Measurements from ENCODE around the gene HSF2BP. TPM values are rescaled to one million over a fixed set of nuclear protein-coding genes. Genes with fewer than 3 reads are reported as not detected.

HSF2BP gene
- total and polyA plus RNA-seq, 2 of the 8 experiments (the other 6 are each of a cell fraction or from before 2014, with no cell fraction given): 0.51 to 0.93 TPM

DNA sequence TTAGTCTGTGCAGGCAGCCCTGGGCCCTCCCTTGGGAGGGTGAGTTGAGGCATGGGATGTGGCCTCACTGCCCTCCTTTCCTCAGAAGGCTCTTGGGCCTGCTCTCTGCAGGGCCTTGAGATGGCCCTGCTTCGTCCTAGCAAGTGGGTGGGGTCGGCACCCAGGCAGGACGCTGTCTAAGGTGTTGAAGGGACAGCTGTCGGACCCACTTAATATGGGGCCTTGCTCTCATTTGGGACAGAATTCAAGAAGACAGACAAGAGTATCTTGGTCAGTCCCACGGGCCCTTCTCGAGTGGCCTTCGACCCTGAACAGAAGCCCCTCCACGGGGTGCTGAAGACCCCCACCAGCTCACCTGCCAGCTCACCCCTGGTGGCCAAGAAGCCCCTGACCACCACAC, 33.7 kb upstream of the HSF2BP start:
- WGBS, 2 experiments (ENCODE audit: extremely low coverage in 1 of 2, insufficient coverage in 1 of 2, insufficient read length in 1 of 2, insufficient replicate concordance in 2 of 2, low coverage in 1 of 2, low lambda C conversion rate in 2 of 2, missing lambda C conversion rate in 1 of 2): 96% methylated on average over 8 of the region's 8 CpGs; no CpG with 5 or more reads in 1 of the 2 experiments
- no peak overlapping the region for H2BK20ac ChIP-seq (ENCODE audit: low read length)
- TF ChIP-seq GTF2F1 (IDR thresholded peaks at IDR 0.05; ENCODE audit: borderline replicate concordance, low read depth, low read length) (no peak), TCF12 (IDR thresholded peaks at IDR 0.05; ENCODE audit: low read depth, low read length) (no peak), CBX5 (IDR thresholded peaks at IDR 0.05; ENCODE audit: low read depth, low read length) (no peak), MAFK (IDR thresholded peaks at IDR 0.05; ENCODE audit: low read depth, low read length) (no peak), CHD2 (IDR thresholded peaks at IDR 0.05; ENCODE audit: low read length) (no peak), RAD21 (IDR thresholded peaks at IDR 0.05 in 1 of 2, conservative IDR thresholded peaks at IDR 0.05 in 1 of 2; ENCODE audit: low read depth in 2 of 2, low read length in 2 of 2) (no peak)
- TF ChIP-seq, protein P1, sequence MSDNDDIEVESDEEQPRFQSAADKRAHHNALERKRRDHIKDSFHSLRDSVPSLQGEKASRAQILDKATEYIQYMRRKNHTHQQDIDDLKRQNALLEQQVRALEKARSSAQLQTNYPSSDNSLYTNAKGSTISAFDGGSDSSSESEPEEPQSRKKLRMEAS (IDR thresholded peaks at IDR 0.05): no peak
- TF ChIP-seq, protein P2, sequence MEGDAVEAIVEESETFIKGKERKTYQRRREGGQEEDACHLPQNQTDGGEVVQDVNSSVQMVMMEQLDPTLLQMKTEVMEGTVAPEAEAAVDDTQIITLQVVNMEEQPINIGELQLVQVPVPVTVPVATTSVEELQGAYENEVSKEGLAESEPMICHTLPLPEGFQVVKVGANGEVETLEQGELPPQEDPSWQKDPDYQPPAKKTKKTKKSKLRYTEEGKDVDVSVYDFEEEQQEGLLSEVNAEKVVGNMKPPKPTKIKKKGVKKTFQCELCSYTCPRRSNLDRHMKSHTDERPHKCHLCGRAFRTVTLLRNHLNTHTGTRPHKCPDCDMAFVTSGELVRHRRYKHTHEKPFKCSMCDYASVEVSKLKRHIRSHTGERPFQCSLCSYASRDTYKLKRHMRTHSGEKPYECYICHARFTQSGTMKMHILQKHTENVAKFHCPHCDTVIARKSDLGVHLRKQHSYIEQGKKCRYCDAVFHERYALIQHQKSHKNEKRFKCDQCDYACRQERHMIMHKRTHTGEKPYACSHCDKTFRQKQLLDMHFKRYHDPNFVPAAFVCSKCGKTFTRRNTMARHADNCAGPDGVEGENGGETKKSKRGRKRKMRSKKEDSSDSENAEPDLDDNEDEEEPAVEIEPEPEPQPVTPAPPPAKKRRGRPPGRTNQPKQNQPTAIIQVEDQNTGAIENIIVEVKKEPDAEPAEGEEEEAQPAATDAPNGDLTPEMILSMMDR (IDR thresholded peaks at IDR 0.05; ENCODE audit: control extremely low read depth in 1 of 3, insufficient read depth in 1 of 3, low read depth in 1 of 3, low read length in 3 of 3): no peak
- TF ChIP-seq, protein P3, sequence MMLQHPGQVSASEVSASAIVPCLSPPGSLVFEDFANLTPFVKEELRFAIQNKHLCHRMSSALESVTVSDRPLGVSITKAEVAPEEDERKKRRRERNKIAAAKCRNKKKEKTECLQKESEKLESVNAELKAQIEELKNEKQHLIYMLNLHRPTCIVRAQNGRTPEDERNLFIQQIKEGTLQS (IDR thresholded peaks at IDR 0.05; ENCODE audit: insufficient read depth, low read depth, low read length): no peak

More for the DNA sequence above, 33.7 kb upstream of the HSF2BP start:
- no peak overlapping the region for H2AFZ ChIP-seq (ENCODE audit: low read length)
- no peak overlapping the region for H2BK120ac ChIP-seq (replicated peaks; ENCODE audit: low read depth, low read length)
- no peak overlapping the region for H3K27ac ChIP-seq (ENCODE audit: low read depth, low read length)
- H2BK5ac ChIP-seq (ENCODE audit: low read depth, low read length): no peak overlapping the region
- no peak overlapping the region for H2AK5ac ChIP-seq (ENCODE audit: low read depth, low read length)
- H3K18ac ChIP-seq (ENCODE audit: extremely low read depth, low read length): no peak overlapping the region
- peaks cover 2 to 8% of the 10 kb centered on the region in 2 experiments for H4K20me1 ChIP-seq (replicated peaks in 1 of 2; ENCODE audit: control insufficient read depth in 1 of 2, insufficient read depth in 2 of 2, low read length in 2 of 2)
- H3K9me3 ChIP-seq (ENCODE audit: insufficient read depth in 2 of 2, low read depth in 1 of 2, low read length in 1 of 2): no peaks in the 10 kb centered on the region
- H3K4ac ChIP-seq (replicated peaks; ENCODE audit: insufficient read length, low read depth, low read length): no peak overlapping the region
- DNase-seq (ENCODE audit: low read depth in 1 of 2, low spot score in 2 of 2): no peak
- no peaks in the 10 kb centered on the region for H3K23me2 ChIP-seq (ENCODE audit: low read depth, low read length)
- no peak overlapping the region for H3K4me3 ChIP-seq (ENCODE audit: extremely low read depth in 1 of 4, insufficient read depth in 2 of 4, low read depth in 3 of 4, low read length in 4 of 4)
- H4K8ac ChIP-seq (ENCODE audit: extremely low read depth, insufficient read depth, low read length): no peak overlapping the region
- no peak overlapping the region for H3K23ac ChIP-seq (ENCODE audit: insufficient read length)
- H3K27me3 ChIP-seq (replicated peaks in 1 of 4; ENCODE audit: control insufficient read depth in 3 of 4, extremely low read depth in 1 of 4, insufficient read depth in 3 of 4, low read length in 3 of 4): no peaks in the 10 kb centered on the region
- no peak overlapping the region for H2BK12ac ChIP-seq (ENCODE audit: low read depth, low read length)
- no peak overlapping the region for H3K14ac ChIP-seq (ENCODE audit: insufficient read length)
- H3K56ac ChIP-seq (replicated peaks; ENCODE audit: insufficient read length, low read depth, low read length): no peak overlapping the region
- CTCF ChIA-PET (ENCODE audit: partially characterized antibody): interaction anchor here (0.8 to 1.7 kb wide), 3 partner anchors 11 to 36 kb away, joined by 3 to 4 read pairs (median 4); no protein-coding TSS in a partner anchor
- no peak overlapping the region for H3K4me2 ChIP-seq (ENCODE audit: insufficient read depth in 1 of 2, low read depth in 2 of 2, low read length in 2 of 2)
- no peak overlapping the region for H3K9ac ChIP-seq (replicated peaks in 1 of 4; ENCODE audit: extremely low read depth in 1 of 4, low read depth in 3 of 4, low read length in 3 of 4)
- FAIRE-seq: no peak
- no peaks in the 10 kb centered on the region for H3K4me1 ChIP-seq (replicated peaks in 1 of 4; ENCODE audit: control insufficient read depth in 3 of 4, insufficient read depth in 4 of 4, low read length in 3 of 4)
- POLR2A ChIA-PET (ENCODE audit: partially characterized antibody): interaction anchor here (1.0 to 1.6 kb wide), 7 partner anchors 8 to 49 kb away, joined by 3 to 5 read pairs (median 3); no protein-coding TSS in a partner anchor
- H3K36me3 ChIP-seq (ENCODE audit: control insufficient read depth in 2 of 4, insufficient read depth in 4 of 4, low read length in 3 of 4): peaks cover 19 to 76% (median 54%) of the 10 kb centered on the region in 4 experiments; a peak in 7 of 8 replicates
- no peak overlapping the region for H2BK15ac ChIP-seq (ENCODE audit: low read length)
- no peak overlapping the region for H4K5ac ChIP-seq (ENCODE audit: insufficient read length, low read depth, low read length)
- no peak overlapping the region for H4K91ac ChIP-seq (replicated peaks; ENCODE audit: insufficient read length, low read length)
- 0 out of 2 replicates have a peak, but pooled peaks cover 2% of the 10 kb centered on the region for H3K79me1 ChIP-seq (ENCODE audit: low read depth, low read length)
- H3K79me2 ChIP-seq (ENCODE audit: control insufficient read depth in 1 of 2, insufficient read depth in 2 of 2, low read length in 2 of 2): no peaks in the 10 kb centered on the region
